ENCODE results near the gene SEC63. TPM values are rescaled to one million over a fixed set of nuclear protein-coding genes. Genes with fewer than 3 reads are reported as not detected.

SEC63 gene
- total RNA-seq, 1 experiment from 2014 or later = 124 TPM

GRCh38 chr6:107970255-107970654 is 12.2 kb upstream of the SEC63 start:
- CTCF ChIA-PET = no interaction called here
- no TSS peak for BruUV-seq (replicated peaks)
- no peaks in the 10 kb centered on the region for H3K36me3 ChIP-seq (ENCODE audit: control insufficient read depth, insufficient read depth, low read length)
- TF ChIP-seq, protein P1, sequence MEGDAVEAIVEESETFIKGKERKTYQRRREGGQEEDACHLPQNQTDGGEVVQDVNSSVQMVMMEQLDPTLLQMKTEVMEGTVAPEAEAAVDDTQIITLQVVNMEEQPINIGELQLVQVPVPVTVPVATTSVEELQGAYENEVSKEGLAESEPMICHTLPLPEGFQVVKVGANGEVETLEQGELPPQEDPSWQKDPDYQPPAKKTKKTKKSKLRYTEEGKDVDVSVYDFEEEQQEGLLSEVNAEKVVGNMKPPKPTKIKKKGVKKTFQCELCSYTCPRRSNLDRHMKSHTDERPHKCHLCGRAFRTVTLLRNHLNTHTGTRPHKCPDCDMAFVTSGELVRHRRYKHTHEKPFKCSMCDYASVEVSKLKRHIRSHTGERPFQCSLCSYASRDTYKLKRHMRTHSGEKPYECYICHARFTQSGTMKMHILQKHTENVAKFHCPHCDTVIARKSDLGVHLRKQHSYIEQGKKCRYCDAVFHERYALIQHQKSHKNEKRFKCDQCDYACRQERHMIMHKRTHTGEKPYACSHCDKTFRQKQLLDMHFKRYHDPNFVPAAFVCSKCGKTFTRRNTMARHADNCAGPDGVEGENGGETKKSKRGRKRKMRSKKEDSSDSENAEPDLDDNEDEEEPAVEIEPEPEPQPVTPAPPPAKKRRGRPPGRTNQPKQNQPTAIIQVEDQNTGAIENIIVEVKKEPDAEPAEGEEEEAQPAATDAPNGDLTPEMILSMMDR (IDR thresholded peaks at IDR 0.05; ENCODE audit: insufficient read depth in 1 of 2, low read depth in 1 of 2, low read length in 1 of 2, severe bottlenecking in 1 of 2, unreplicated experiment in 1 of 2) = no peak
- no peaks in the 10 kb centered on the region for H3K9me3 ChIP-seq
- no peaks in the 10 kb centered on the region for H3K9me3 Mint-ChIP-seq (ENCODE audit: unreplicated experiment)
- no peaks in the 10 kb centered on the region for H3K36me3 Mint-ChIP-seq (ENCODE audit: insufficient read depth, unreplicated experiment)
- peaks cover 18% of the 10 kb centered on the region for H3K4me1 Mint-ChIP-seq (ENCODE audit: low read depth, unreplicated experiment)
- H3K4me3 Mint-ChIP-seq (ENCODE audit: unreplicated experiment) = no peak overlapping the region
- H3K27ac Mint-ChIP-seq (ENCODE audit: unreplicated experiment) = no peak overlapping the region
- H3K4me1 ChIP-seq = peaks cover 7% of the 10 kb centered on the region; the same call in 1 of the 2 replicates
- POLR2A ChIA-PET = no interaction called here
- H3K27me3 Mint-ChIP-seq (ENCODE audit: insufficient read depth, unreplicated experiment) = no peaks in the 10 kb centered on the region
- no peak overlapping the region for H3K4me3 ChIP-seq (ENCODE audit: low read depth, low read length)
- no peak for DNase-seq
- intact Hi-C loops (cut with micrococcal nuclease; ENCODE audit: unreplicated experiment) = no loop called here
- H3K27me3 ChIP-seq (replicated peaks; ENCODE audit: control insufficient read depth, insufficient read depth, low read length) = no peaks in the 10 kb centered on the region

DNA sequence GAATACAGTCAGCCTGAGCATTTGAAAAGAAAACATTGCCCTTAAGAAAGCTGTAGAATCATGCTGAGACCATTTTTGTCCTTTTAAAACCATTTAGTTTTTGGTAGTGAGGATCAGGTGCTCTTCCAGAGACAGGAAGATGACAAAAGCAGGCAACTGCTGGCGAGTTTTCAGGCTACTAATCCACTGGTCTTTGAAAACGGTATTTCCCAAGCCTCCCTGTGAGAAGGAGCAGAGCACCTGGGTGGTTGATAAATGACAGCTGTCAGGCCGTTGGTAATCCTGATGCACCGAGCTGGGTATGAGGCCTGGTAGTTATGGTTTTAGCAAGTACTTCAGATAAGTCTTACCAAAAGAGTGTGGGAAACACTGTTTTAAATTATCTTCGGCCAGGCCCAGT is 10.1 kb upstream of the SEC63 start:
- DNase-seq = no peak
- ChIA-PET CTCF (no interaction called here), POLR2A (no interaction called here)
- peaks cover 15% of the 10 kb centered on the region for H3K4me1 ChIP-seq
- Mint-ChIP-seq H3K27me3 (ENCODE audit: insufficient read depth, unreplicated experiment) (no peaks in the 10 kb centered on the region), H3K4me3 (ENCODE audit: unreplicated experiment) (no peak overlapping the region), H3K9me3 (ENCODE audit: unreplicated experiment) (no peaks in the 10 kb centered on the region), H3K36me3 (ENCODE audit: insufficient read depth, unreplicated experiment) (no peaks in the 10 kb centered on the region), H3K4me1 (ENCODE audit: low read depth, unreplicated experiment) (peaks cover 10% of the 10 kb centered on the region), H3K27ac (ENCODE audit: unreplicated experiment) (no peak overlapping the region)
- H3K27me3 ChIP-seq (replicated peaks; ENCODE audit: control insufficient read depth, insufficient read depth, low read length) = no peaks in the 10 kb centered on the region
- no peaks in the 10 kb centered on the region for H3K36me3 ChIP-seq (ENCODE audit: control insufficient read depth, insufficient read depth, low read length)
- H3K4me3 ChIP-seq (ENCODE audit: low read depth, low read length) = no peak overlapping the region
- no peaks in the 10 kb centered on the region for H3K9me3 ChIP-seq
- TF ChIP-seq, protein P1 (IDR thresholded peaks at IDR 0.05; ENCODE audit: insufficient read depth in 1 of 2, low read depth in 1 of 2, low read length in 1 of 2, severe bottlenecking in 1 of 2, unreplicated experiment in 1 of 2) = no peak
- intact Hi-C loops (cut with micrococcal nuclease; ENCODE audit: unreplicated experiment) = no loop called here
- no TSS peak for BruUV-seq (replicated peaks)

GRCh38 chr6:107965746-107966145 is 7.7 kb upstream of the SEC63 start:
- TF ChIP-seq, protein P1 (IDR thresholded peaks at IDR 0.05; ENCODE audit: insufficient read depth in 1 of 2, low read depth in 1 of 2, low read length in 1 of 2, severe bottlenecking in 1 of 2, unreplicated experiment in 1 of 2) = no peak
- ChIA-PET POLR2A (no interaction called here), CTCF (no interaction called here)
- Histone ChIP-seq H3K4me3 (ENCODE audit: low read depth, low read length) (no peak overlapping the region), H3K27me3 (replicated peaks; ENCODE audit: control insufficient read depth, insufficient read depth, low read length) (no peaks in the 10 kb centered on the region), H3K36me3 (ENCODE audit: control insufficient read depth, insufficient read depth, low read length) (no peaks in the 10 kb centered on the region), H3K4me1 (peaks cover 9% of the 10 kb centered on the region), H3K9me3 (no peaks in the 10 kb centered on the region)
- H3K9me3 Mint-ChIP-seq (ENCODE audit: unreplicated experiment) = no peaks in the 10 kb centered on the region
- no peak overlapping the region for H3K4me3 Mint-ChIP-seq (ENCODE audit: unreplicated experiment)
- H3K36me3 Mint-ChIP-seq (ENCODE audit: insufficient read depth, unreplicated experiment) = no peaks in the 10 kb centered on the region
- intact Hi-C loops (cut with micrococcal nuclease; ENCODE audit: unreplicated experiment) = no loop called here
- no peaks in the 10 kb centered on the region for H3K27me3 Mint-ChIP-seq (ENCODE audit: insufficient read depth, unreplicated experiment)
- H3K27ac Mint-ChIP-seq (ENCODE audit: unreplicated experiment) = no peak overlapping the region
- BruUV-seq (replicated peaks) = no TSS peak
- no peak for DNase-seq
- H3K4me1 Mint-ChIP-seq (ENCODE audit: low read depth, unreplicated experiment) = no peaks in the 10 kb centered on the region
